Measurements from ENCODE around the gene LCLAT1.

The LCLAT1 gene

DNA sequence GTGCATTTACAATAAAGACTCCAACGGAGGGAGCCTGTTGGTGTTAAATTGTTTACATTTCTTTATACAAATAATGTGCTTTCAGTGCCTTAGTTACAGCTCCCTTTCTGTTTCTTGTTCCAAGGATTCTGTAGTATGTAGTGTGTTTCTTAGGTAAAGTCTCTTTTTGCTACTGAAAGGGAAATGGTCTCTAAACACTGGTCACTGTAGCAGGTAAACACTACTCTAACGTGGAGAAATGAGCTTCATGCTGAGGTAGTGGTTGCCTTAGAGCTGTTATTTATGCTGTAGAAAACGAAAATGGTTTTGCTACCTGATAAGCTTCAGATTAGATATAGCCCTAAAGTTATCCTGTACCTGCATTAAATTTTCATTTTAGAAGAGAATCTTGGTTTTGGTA lies 196.6 kb downstream of the LCLAT1 start:
- no peaks in the 10 kb centered on the region for H3K9me3 ChIP-seq
- H3K36me3 ChIP-seq: no peaks in the 10 kb centered on the region
- peaks cover 24 to 33% of the 10 kb centered on the region in 2 experiments for H3K4me1 ChIP-seq (ENCODE audit: control insufficient read depth in 1 of 2, insufficient read depth in 1 of 2, low read depth in 1 of 2, low read length in 1 of 2)
- H3K27ac ChIP-seq: no peak overlapping the region
- TF ChIP-seq, protein P1, sequence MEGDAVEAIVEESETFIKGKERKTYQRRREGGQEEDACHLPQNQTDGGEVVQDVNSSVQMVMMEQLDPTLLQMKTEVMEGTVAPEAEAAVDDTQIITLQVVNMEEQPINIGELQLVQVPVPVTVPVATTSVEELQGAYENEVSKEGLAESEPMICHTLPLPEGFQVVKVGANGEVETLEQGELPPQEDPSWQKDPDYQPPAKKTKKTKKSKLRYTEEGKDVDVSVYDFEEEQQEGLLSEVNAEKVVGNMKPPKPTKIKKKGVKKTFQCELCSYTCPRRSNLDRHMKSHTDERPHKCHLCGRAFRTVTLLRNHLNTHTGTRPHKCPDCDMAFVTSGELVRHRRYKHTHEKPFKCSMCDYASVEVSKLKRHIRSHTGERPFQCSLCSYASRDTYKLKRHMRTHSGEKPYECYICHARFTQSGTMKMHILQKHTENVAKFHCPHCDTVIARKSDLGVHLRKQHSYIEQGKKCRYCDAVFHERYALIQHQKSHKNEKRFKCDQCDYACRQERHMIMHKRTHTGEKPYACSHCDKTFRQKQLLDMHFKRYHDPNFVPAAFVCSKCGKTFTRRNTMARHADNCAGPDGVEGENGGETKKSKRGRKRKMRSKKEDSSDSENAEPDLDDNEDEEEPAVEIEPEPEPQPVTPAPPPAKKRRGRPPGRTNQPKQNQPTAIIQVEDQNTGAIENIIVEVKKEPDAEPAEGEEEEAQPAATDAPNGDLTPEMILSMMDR (IDR thresholded peaks at IDR 0.05): no peak
- no peaks in the 10 kb centered on the region for H3K27me3 ChIP-seq
- no peak overlapping the region for H3K4me3 ChIP-seq (ENCODE audit: low read depth in 1 of 2, low read length in 1 of 2)

DNA sequence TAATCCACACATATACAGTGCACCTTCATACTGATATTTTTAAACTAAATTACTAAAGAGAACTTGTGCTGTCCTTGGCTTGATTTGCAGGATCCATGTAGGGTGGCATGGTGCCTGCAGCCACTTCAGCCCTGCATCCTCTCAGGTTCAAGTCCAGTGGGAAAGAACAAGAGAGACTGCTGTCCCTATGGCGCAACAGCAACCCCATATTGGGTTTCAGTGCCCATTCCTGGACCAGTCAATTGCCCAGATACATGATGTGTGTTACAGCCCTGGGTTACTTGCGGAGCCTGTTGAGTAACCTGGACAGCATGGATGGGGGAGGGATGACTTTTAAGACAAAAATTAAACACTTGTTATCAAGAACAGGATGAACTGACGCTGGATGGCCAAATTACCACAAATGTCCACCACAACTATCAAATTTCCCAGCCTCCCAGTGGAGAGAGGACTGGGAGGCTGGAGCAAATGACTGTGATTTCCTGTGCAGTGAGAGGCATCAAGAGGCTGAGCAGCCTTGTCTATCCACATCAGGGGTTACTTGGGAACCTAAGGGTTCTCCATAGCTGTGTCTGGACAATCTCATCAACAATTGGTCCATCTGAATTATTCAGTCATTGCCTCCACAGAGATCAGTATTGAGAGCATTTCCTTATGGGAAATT lies 198.2 kb downstream of the LCLAT1 start:
- Histone ChIP-seq H3K27ac (peak overlapping the region; percentile 12), H3K4me1 (ENCODE audit: control insufficient read depth in 1 of 2, insufficient read depth in 1 of 2, low read depth in 1 of 2, low read length in 1 of 2) (peaks cover 24 to 33% of the 10 kb centered on the region in 2 experiments), H3K4me3 (ENCODE audit: low read depth in 1 of 2, low read length in 1 of 2) (no peak overlapping the region), H3K27me3 (no peaks in the 10 kb centered on the region), H3K36me3 (no peaks in the 10 kb centered on the region), H3K9me3 (no peaks in the 10 kb centered on the region)
- TF ChIP-seq, protein P1 (IDR thresholded peaks at IDR 0.05): no peak

DNA sequence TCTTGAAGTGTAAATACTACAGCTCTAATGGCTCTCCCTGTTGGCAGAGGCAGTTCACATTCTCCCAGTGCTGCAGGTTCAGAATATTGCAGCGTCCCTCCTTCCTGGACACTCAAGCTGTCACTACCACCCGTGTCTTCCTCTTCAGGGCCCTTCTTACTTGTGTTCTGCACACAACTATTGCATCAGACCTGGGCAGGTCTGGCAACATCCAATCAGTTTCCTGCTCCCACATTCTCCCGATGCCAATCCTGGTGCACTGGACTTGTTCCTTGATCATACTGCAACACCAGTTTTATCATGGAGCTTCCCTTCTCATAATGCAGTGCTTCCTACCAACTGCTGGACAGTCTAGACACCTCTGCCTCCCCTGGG lies 198.7 kb downstream of the LCLAT1 start:
- H3K36me3 ChIP-seq: no peaks in the 10 kb centered on the region
- H3K4me1 ChIP-seq (ENCODE audit: control insufficient read depth in 1 of 2, insufficient read depth in 1 of 2, low read depth in 1 of 2, low read length in 1 of 2): peaks cover 24 to 32% of the 10 kb centered on the region in 2 experiments
- H3K27me3 ChIP-seq: no peaks in the 10 kb centered on the region
- H3K4me3 ChIP-seq (ENCODE audit: low read depth in 1 of 2, low read length in 1 of 2): no peak overlapping the region
- no peaks in the 10 kb centered on the region for H3K9me3 ChIP-seq
- peak overlapping the region; percentile 12 for H3K27ac ChIP-seq
- TF ChIP-seq, protein P1 (IDR thresholded peaks at IDR 0.05): no peak

DNA sequence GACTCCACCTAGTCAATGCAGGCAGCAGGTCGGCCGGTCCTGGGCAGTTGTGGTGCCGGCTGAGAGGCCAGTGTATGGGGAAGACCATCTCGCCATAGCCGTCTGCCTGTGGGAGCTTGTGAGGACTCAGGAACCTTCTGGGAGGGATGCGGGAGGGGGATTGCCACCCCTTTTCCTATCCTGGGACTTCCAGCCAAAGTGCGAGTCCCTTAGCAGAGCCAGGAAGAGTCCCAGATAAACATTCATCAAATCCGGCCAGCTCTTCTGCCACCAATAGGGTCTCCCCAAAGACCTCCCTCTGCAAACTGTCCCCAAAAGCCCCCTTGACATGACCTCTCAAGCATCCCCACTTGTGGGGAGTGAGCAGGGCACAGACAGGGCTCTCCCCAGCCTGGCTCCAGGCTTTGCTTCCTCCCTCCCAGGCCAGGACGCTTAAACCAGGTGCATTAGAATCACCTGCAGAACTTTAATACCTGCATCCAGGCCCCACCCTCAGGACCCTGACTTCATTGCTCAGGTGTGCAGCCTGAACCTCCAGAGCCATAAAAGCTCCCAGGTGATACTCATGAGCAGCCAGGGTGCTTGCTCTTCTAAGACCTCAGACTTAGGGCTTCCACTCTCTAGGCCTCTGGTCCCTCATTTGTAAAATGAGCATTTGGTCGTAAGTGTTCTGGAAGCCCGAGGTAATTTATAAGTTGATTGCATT lies 200.9 kb downstream of the LCLAT1 start:
- Histone ChIP-seq H3K27me3 (no peaks in the 10 kb centered on the region), H3K4me1 (ENCODE audit: control insufficient read depth in 1 of 2, insufficient read depth in 1 of 2, low read depth in 1 of 2, low read length in 1 of 2) (peaks cover 9 to 14% of the 10 kb centered on the region in 2 experiments), H3K9me3 (no peaks in the 10 kb centered on the region), H3K27ac (no peak overlapping the region), H3K36me3 (no peaks in the 10 kb centered on the region), H3K4me3 (ENCODE audit: low read depth in 1 of 2, low read length in 1 of 2) (no peak overlapping the region)
- TF ChIP-seq, protein P1 (IDR thresholded peaks at IDR 0.05): no peak

DNA sequence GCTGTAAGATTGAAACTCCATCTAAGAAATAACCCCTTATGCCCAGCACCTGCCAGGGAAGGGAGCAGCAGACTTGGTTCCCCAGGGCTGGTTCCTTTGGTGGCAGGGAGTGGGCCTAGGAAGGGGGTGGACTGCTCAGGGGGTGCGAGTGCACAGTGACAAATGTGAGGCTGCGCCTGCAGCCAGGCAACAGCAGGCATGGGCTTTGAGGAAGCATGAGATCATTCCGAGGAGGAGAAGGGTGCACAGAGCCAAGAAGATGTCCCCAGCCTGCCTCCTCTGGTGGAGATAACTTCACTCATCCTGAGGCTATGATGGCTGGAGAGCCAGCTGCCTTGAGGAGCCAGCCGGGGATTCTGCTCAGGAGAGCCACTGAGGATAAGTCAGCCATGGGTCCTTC lies 202.2 kb downstream of the LCLAT1 start:
- Histone ChIP-seq H3K27ac (no peak overlapping the region), H3K36me3 (no peaks in the 10 kb centered on the region), H3K9me3 (no peaks in the 10 kb centered on the region), H3K4me3 (ENCODE audit: low read depth in 1 of 2, low read length in 1 of 2) (no peak overlapping the region), H3K4me1 (ENCODE audit: control insufficient read depth in 1 of 2, insufficient read depth in 1 of 2, low read depth in 1 of 2, low read length in 1 of 2) (peaks cover 9 to 14% of the 10 kb centered on the region in 2 experiments), H3K27me3 (no peaks in the 10 kb centered on the region)
- TF ChIP-seq, protein P1 (IDR thresholded peaks at IDR 0.05): no peak
